NT2/D1 (cell line): Measurements from ENCODE around the gene ZDHHC8.

Source experiments
- YY1 ChIP-seq: IDR thresholded peaks from 2 replicates; pipeline ENCODE4 v1.6.1; 2011; ENCODE audit not compliant: insufficient read length, insufficient read depth
- ZNF274 ChIP-seq: IDR thresholded peaks from 2 replicates; pipeline ENCODE4 v1.6.1; 2011; ENCODE audit warnings: mild to moderate bottlenecking, low read depth, low read length

DNA sequence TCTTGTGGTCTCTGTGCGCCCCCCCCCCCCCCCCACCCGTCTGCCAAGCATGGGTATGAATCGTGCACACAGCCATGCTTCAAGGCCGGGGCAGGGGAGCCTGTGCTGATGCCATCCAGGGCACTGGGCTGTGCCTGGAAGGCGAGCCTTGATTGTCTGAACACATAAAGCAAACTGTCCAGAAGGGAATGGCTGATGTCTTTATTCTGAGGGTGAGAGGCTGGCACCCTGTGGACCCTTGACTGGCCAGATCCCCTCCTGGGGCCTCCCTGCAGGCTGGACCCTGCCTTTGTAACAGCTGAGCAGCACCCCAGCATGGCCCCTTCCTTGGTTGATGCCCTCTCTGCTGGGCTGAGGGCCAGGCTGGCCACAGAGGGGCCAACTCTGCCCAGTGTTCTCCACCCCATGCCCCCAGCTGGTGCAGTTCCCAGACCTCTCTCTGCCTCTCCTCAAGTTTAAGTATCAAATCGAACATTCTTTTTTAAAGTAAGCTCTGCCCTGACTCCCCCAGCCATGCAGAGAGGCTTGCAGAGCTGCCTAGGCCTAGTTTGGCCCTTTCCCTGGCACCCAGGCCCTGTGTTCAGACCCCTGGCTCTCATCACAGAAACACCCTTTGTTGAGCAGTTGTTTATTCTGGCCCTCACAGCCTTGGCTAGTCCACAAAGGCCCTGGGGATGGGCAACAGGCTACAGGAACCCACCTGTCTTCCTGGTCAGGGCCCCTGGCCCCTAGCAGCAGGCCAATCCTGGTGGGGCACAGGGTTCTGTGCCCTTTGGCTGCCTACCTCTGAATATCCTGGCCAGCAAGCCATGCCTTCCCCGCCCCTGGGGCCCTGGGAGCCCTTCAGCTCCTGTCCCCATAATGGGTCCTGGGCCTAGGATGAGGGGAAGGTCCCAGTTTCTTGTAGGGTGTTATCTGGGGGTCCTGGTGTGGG is 19.6 kb upstream of the ZDHHC8 start:
- no peak for TF ChIP-seq YY1
- no peak for TF ChIP-seq ZNF274
